ENCODE measurements around the gene SLC7A7.

GRCh38 chr14:22740020-22740419 lies 75.2 kb downstream of the SLC7A7 start:
- TF ChIP-seq, protein P1, sequence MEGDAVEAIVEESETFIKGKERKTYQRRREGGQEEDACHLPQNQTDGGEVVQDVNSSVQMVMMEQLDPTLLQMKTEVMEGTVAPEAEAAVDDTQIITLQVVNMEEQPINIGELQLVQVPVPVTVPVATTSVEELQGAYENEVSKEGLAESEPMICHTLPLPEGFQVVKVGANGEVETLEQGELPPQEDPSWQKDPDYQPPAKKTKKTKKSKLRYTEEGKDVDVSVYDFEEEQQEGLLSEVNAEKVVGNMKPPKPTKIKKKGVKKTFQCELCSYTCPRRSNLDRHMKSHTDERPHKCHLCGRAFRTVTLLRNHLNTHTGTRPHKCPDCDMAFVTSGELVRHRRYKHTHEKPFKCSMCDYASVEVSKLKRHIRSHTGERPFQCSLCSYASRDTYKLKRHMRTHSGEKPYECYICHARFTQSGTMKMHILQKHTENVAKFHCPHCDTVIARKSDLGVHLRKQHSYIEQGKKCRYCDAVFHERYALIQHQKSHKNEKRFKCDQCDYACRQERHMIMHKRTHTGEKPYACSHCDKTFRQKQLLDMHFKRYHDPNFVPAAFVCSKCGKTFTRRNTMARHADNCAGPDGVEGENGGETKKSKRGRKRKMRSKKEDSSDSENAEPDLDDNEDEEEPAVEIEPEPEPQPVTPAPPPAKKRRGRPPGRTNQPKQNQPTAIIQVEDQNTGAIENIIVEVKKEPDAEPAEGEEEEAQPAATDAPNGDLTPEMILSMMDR (tag by site-specific recombination; IDR thresholded peaks at IDR 0.05), result no peak
- TF ChIP-seq MYNN (tag by site-specific recombination; IDR thresholded peaks at IDR 0.05; ENCODE audit: borderline replicate concordance) (no peak), OSR2 (tag by site-specific recombination; IDR thresholded peaks at IDR 0.05) (no peak), REPIN1 (tag by site-specific recombination; IDR thresholded peaks at IDR 0.05; ENCODE audit: low read depth) (no peak), MZF1 (tag by site-specific recombination; IDR thresholded peaks at IDR 0.05; ENCODE audit: borderline replicate concordance) (no peak), ZNF391 (tag by site-specific recombination; IDR thresholded peaks at IDR 0.05; ENCODE audit: borderline replicate concordance, low read depth) (no peak), ZNF707 (tag by site-specific recombination; IDR thresholded peaks at IDR 0.05) (no peak), ZNF530 (tag by site-specific recombination; IDR thresholded peaks at IDR 0.05; ENCODE audit: low read depth) (no peak), ZEB2 (tag by site-specific recombination; IDR thresholded peaks at IDR 0.05) (no peak)
